ENCODE results near the gene LETMD1. TPM values are rescaled to one million over a fixed set of nuclear protein-coding genes. Genes with fewer than 3 reads are reported as not detected.

LETMD1 gene
- total RNA-seq, 2 experiments from 2014 or later: 51.8 to 54.1 TPM

- Mint-ChIP-seq H3K27ac (no peak overlapping the region), H3K27me3 (no peaks in the 10 kb centered on the region), H3K4me3 (no peak overlapping the region), H3K4me1 (ENCODE audit: low read depth) (peaks cover 7% of the 10 kb centered on the region), H3K9me3 (no peaks in the 10 kb centered on the region), H3K36me3 (ENCODE audit: low read depth) (peaks cover 6% of the 10 kb centered on the region)
- POLR2A ChIA-PET: no interaction called here
- no peak for TF ChIP-seq CTCF (IDR thresholded peaks at IDR 0.05)
- Histone ChIP-seq H3K4me3 (ENCODE audit: low read length) (no peak overlapping the region), H3K27me3 (ENCODE audit: control insufficient read depth in 1 of 2, insufficient read depth in 2 of 2, low read length in 2 of 2) (no peaks in the 10 kb centered on the region), H3K27ac (ENCODE audit: low read depth in 1 of 2, low read length in 2 of 2) (no peak overlapping the region), H3K4me1 (ENCODE audit: insufficient read depth, low read length) (peaks cover 9% of the 10 kb centered on the region), H3K9me3 (ENCODE audit: control insufficient read depth in 1 of 2, insufficient read depth in 1 of 2, low read length in 2 of 2) (no peaks in the 10 kb centered on the region), H3K36me3 (ENCODE audit: insufficient read depth, low read length) (peaks cover 4% of the 10 kb centered on the region)
- no peak for DNase-seq
- ATAC-seq (ENCODE audit: poor library complexity): no peak
- CTCF ChIA-PET: no interaction called here
- intact Hi-C loops (cut with DNase I, micrococcal nuclease): loop anchor here in 1 of 2 experiments (10.0 kb wide), 1 partner anchor 323 kb away; the partner anchor contains the start of gene ATF1
These were observed 39.7 kb downstream of the LETMD1 start for GRCh38 chr12:51087818-51088217.

DNA sequence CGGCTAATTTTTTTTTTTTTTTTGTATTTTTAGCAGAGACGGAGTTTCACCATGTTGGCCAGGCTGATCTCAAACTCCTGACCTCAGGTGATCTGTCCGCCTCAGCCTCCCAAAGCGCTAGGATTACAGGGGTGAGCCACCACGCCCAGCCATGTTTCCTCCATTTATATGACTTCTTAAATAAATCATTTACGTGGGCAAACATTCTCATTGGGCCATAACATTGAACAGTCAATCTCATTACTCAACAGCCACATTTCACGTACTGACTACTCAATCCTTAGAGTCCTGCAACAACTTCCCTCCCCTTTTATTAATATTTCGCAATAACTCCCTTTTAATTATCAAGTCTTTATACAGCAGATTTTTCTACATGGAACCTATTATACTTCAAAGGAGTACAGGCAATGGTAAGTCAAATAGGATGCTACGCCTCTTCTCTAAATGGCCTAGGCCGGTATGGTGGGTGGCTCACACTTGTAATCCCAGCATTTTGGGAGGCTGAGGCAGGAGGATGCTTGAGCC lies 42.6 kb downstream of the LETMD1 start:
- no peak for TF ChIP-seq CTCF (IDR thresholded peaks at IDR 0.05)
- Mint-ChIP-seq H3K27ac (no peak overlapping the region), H3K4me1 (ENCODE audit: low read depth) (no peaks in the 10 kb centered on the region), H3K36me3 (ENCODE audit: low read depth) (peaks cover 29% of the 10 kb centered on the region), H3K27me3 (no peaks in the 10 kb centered on the region), H3K9me3 (no peaks in the 10 kb centered on the region), H3K4me3 (no peak overlapping the region)
- CTCF ChIA-PET: no interaction called here
- no peaks in the 10 kb centered on the region for H3K4me1 ChIP-seq (ENCODE audit: insufficient read depth, low read length)
- H3K27me3 ChIP-seq (ENCODE audit: control insufficient read depth in 1 of 2, insufficient read depth in 2 of 2, low read length in 2 of 2): no peaks in the 10 kb centered on the region
- no peak overlapping the region for H3K27ac ChIP-seq (ENCODE audit: low read depth in 1 of 2, low read length in 2 of 2)
- ATAC-seq (ENCODE audit: poor library complexity) (no peak), DNase-seq (no peak)
- H3K9me3 ChIP-seq (ENCODE audit: control insufficient read depth in 1 of 2, insufficient read depth in 1 of 2, low read length in 2 of 2): no peaks in the 10 kb centered on the region
- peaks cover 27% of the 10 kb centered on the region for H3K36me3 ChIP-seq (ENCODE audit: insufficient read depth, low read length)
- H3K4me3 ChIP-seq (ENCODE audit: low read length): no peak overlapping the region
- intact Hi-C loops (cut with DNase I, micrococcal nuclease): no loop called here
- POLR2A ChIA-PET: no interaction called here

DNA sequence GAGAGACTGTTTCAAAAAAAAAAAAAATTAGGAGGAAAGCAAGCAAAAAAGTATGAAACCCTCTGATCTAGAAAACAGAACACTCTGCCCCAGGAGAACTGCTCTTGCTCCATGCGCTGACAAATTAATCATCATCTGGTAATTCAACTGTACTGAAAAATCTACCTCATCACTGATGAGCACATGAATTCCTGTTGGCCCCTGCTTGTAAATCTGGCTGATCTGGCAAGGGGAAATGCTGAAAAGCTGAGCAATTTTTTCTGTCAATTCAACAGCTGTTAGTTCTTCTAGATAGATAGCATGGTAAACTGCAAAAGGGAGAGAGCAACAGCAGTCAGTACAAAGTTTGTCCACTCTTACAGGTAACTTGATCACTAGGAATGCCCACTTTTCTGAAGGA lies 50.5 kb downstream of the LETMD1 start:
- H3K4me3 ChIP-seq (ENCODE audit: low read length): no peak overlapping the region
- POLR2A ChIA-PET: no interaction called here
- H3K4me3 Mint-ChIP-seq: no peak overlapping the region
- TF ChIP-seq CTCF (IDR thresholded peaks at IDR 0.05): no peak
- no peak overlapping the region for H3K27ac ChIP-seq (ENCODE audit: low read depth in 1 of 2, low read length in 2 of 2)
- ATAC-seq (ENCODE audit: poor library complexity) (no peak), DNase-seq (no peak)
- no peaks in the 10 kb centered on the region for H3K9me3 ChIP-seq (ENCODE audit: control insufficient read depth in 1 of 2, insufficient read depth in 1 of 2, low read length in 2 of 2)
- no peaks in the 10 kb centered on the region for H3K27me3 Mint-ChIP-seq
- no peaks in the 10 kb centered on the region for H3K4me1 ChIP-seq (ENCODE audit: insufficient read depth, low read length)
- H3K4me1 Mint-ChIP-seq (ENCODE audit: low read depth): no peaks in the 10 kb centered on the region
- peaks cover 87% of the 10 kb centered on the region for H3K36me3 ChIP-seq (ENCODE audit: insufficient read depth, low read length)
- intact Hi-C loops (cut with DNase I, micrococcal nuclease): no loop called here
- CTCF ChIA-PET: no interaction called here
- H3K27me3 ChIP-seq (ENCODE audit: control insufficient read depth in 1 of 2, insufficient read depth in 2 of 2, low read length in 2 of 2): no peaks in the 10 kb centered on the region
- H3K9me3 Mint-ChIP-seq: no peaks in the 10 kb centered on the region
- H3K27ac Mint-ChIP-seq: no peak overlapping the region
- peaks cover 90% of the 10 kb centered on the region for H3K36me3 Mint-ChIP-seq (ENCODE audit: low read depth)

All from CD4-positive, alpha-beta T cell (primary cell).